Naive thymus-derived CD4-positive, alpha-beta T cell (primary cell): ENCODE measurements around the gene SPINK4. TPM values are rescaled to one million over a fixed set of nuclear protein-coding genes. Genes with fewer than 3 reads are reported as not detected.

Experiments
- ATAC-seq: fragments of 150-1000 bp; cut with Tn5 transposase; 2 replicates; pipeline ENCODE4 v1.10.0; 2021; ENCODE audit warnings: mild to moderate bottlenecking, moderate library complexity
- CTCF ChIA-PET: fragments of 350-600 bp; sonication (Branson Sonifier 250); formaldehyde crosslinking; loops from one replicate; lab custom pipeline; 2021; ENCODE audit warnings: antibody characterized with exemption; lab: Charles Lee
- POLR2A ChIA-PET: fragments of 350-600 bp; sonication (Branson Sonifier 250); formaldehyde crosslinking; loops from one replicate; lab custom pipeline; 2021; ENCODE audit warnings: antibody characterized with exemption, inconsistent platforms; lab: Charles Lee
- DNase-seq, 9 donors: peaks; one replicate each; pipeline versions ENCODE4 v3.0.0 to v3.0.0-alpha.2; 2020 to 2022; ENCODE audit warnings: mixed read lengths in 1 of 9
- H3K27ac ChIP-seq: one replicate; pipeline ENCODE4 v1.7.0; 2013; ENCODE audit warnings: mild to moderate bottlenecking, low read depth, low read length, moderate library complexity
- H3K27me3 ChIP-seq, 2 donors: one replicate each; pipeline ENCODE4 v1.7.0; 2013; ENCODE audit warnings: low read length in 2 of 2, mild to moderate bottlenecking in 2 of 2, moderate library complexity in 2 of 2; ENCODE audit not compliant: control insufficient read depth in 2 of 2, insufficient read depth in 2 of 2
- H3K36me3 ChIP-seq, 3 experiments: 1 replicate in 2 of 3; 2 replicates in 1 of 3; pipeline ENCODE4 v1.7.0; 2013; ENCODE audit warnings: low read length in 3 of 3, mild to moderate bottlenecking in 3 of 3, moderate library complexity in 1 of 3; ENCODE audit not compliant: insufficient read depth in 3 of 3, control insufficient read depth in 2 of 3
- H3K4me1 ChIP-seq, 2 donors: one replicate each; pipeline ENCODE4 v1.7.0; 2013; ENCODE audit warnings: low read length in 2 of 2, mild to moderate bottlenecking in 2 of 2, moderate library complexity in 1 of 2; ENCODE audit not compliant: control insufficient read depth in 2 of 2, insufficient read depth in 2 of 2
- H3K4me3 ChIP-seq: 2 replicates; pipeline ENCODE4 v1.7.0; 2013; ENCODE audit warnings: mild to moderate bottlenecking, low read length
- H3K9me3 ChIP-seq, 3 experiments: 1 replicate in 2 of 3; 2 replicates in 1 of 3; pipeline ENCODE4 v1.7.0; 2013; ENCODE audit warnings: low read length in 3 of 3; ENCODE audit not compliant: control insufficient read depth in 2 of 3
- H3K27ac Mint-ChIP-seq, 9 donors: one replicate each; pipeline ENCODE4 v1.8.0; 2020 to 2022; ENCODE audit warnings: mixed read lengths in 9 of 9, mild to moderate bottlenecking in 8 of 9, moderate library complexity in 5 of 9, inconsistent platforms in 2 of 9
- H3K27me3 Mint-ChIP-seq, 5 donors: one replicate each; pipeline ENCODE4 v1.8.0; 2021 to 2022; ENCODE audit warnings: mixed read lengths in 5 of 5, mild to moderate bottlenecking in 1 of 5
- H3K36me3 Mint-ChIP-seq, 5 donors: one replicate each; pipeline ENCODE4 v1.8.0; 2020 to 2022; ENCODE audit warnings: mixed read lengths in 5 of 5, mild to moderate bottlenecking in 3 of 5, inconsistent platforms in 1 of 5
- H3K4me1 Mint-ChIP-seq, 7 donors: one replicate each; pipeline ENCODE4 v1.8.0; 2020 to 2022; ENCODE audit warnings: mixed read lengths in 7 of 7, mild to moderate bottlenecking in 3 of 7, inconsistent platforms in 1 of 7
- H3K4me3 Mint-ChIP-seq, 10 donors: one replicate each; pipeline ENCODE4 v1.8.0; 2020 to 2022; ENCODE audit warnings: mild to moderate bottlenecking in 10 of 10, mixed read lengths in 10 of 10, moderate library complexity in 6 of 10, inconsistent platforms in 2 of 10
- H3K9me3 Mint-ChIP-seq, 11 donors: one replicate each; pipeline ENCODE4 v1.8.0; 2020 to 2022; ENCODE audit warnings: mixed read lengths in 11 of 11, mild to moderate bottlenecking in 4 of 11, inconsistent platforms in 1 of 11, moderate library complexity in 1 of 11
- intact Hi-C, 2 donors: fragments of 100-400 bp; cut with micrococcal nuclease; formaldehyde crosslinking; loops; one replicate each; pipeline ENCODE4 v1.15.1; 2023
- polyA plus RNA-seq, 2 donors: library from polyadenylated mRNA; unstranded; fragments of 300-500 nt; fragmentation: Illumina TruSeq; gene quantifications; one replicate each; pipeline ENCODE4 v1.2.3, GENCODE V29; 2021
- total RNA-seq, 6 experiments: library from RNA in 5 of 6; stranded (reverse) in 5 of 6; gene quantifications; 1 replicate in 5 of 6; 2 replicates in 1 of 6; pipeline ENCODE4 v1.2.3 and lab custom pipeline; 2021 to 2026

The SPINK4 gene
- total and polyA plus RNA-seq, 7 experiments from 2014 or later, result not detected

GRCh38 chr9:33228606-33229005 lies 11.4 kb upstream of the SPINK4 start:
- Mint-ChIP-seq H3K27me3 (peaks cover 0 to 5% (median 3%) of the 10 kb centered on the region in 5 donors), H3K4me1 (peaks cover 9 to 21% (median 11%) of the 10 kb centered on the region in 7 donors), H3K27ac (no peak overlapping the region), H3K4me3 (no peak overlapping the region), H3K9me3 (peaks cover 0 to 2% (median 0%) of the 10 kb centered on the region in 11 donors), H3K36me3 (peaks cover 0 to 4% (median 0%) of the 10 kb centered on the region in 5 donors)
- CTCF ChIA-PET, result interaction anchor here (1.5 kb wide), 1 partner anchor 147 kb away, joined by 3 read pairs; no protein-coding TSS in a partner anchor
- H3K27ac ChIP-seq, result no peak overlapping the region
- POLR2A ChIA-PET, result interaction anchor here (0.7 kb wide), 1 partner anchor 739 kb away, joined by 4 read pairs; no protein-coding TSS in a partner anchor
- H3K9me3 ChIP-seq, result no peaks in the 10 kb centered on the region
- intact Hi-C loops, result no loop called here
- no peaks in the 10 kb centered on the region for H3K27me3 ChIP-seq
- ATAC-seq, result no peak
- DNase-seq, result no peak
- no peak overlapping the region for H3K4me3 ChIP-seq
- H3K36me3 ChIP-seq, result no peaks in the 10 kb centered on the region
- H3K4me1 ChIP-seq, result peaks cover 0 to 3% of the 10 kb centered on the region in 2 donors

GRCh38 chr9:33229359-33230114 lies 10.4 kb upstream of the SPINK4 start:
- Mint-ChIP-seq H3K4me3 (no peak overlapping the region), H3K4me1 (peaks cover 9 to 21% (median 12%) of the 10 kb centered on the region in 7 donors), H3K36me3 (peaks cover 0 to 4% (median 0%) of the 10 kb centered on the region in 5 donors), H3K9me3 (peaks cover 0 to 2% (median 0%) of the 10 kb centered on the region in 11 donors), H3K27me3 (peaks cover 0 to 5% (median 4%) of the 10 kb centered on the region in 5 donors), H3K27ac (no peak overlapping the region)
- Histone ChIP-seq H3K27ac (no peak overlapping the region), H3K4me3 (no peak overlapping the region), H3K36me3 (no peaks in the 10 kb centered on the region), H3K9me3 (no peaks in the 10 kb centered on the region), H3K4me1 (peaks cover 0 to 3% of the 10 kb centered on the region in 2 donors), H3K27me3 (no peaks in the 10 kb centered on the region)
- POLR2A ChIA-PET, result interaction anchor here (0.7 kb wide), 1 partner anchor 738 kb away, joined by 4 read pairs; no protein-coding TSS in a partner anchor
- ATAC-seq, result no peak
- CTCF ChIA-PET, result interaction anchor here (1.5 kb wide), 1 partner anchor 147 kb away, joined by 3 read pairs; no protein-coding TSS in a partner anchor
- no peak for DNase-seq
- intact Hi-C loops, result no loop called here

GRCh38 chr9:33230756-33231622 lies 9.0 kb upstream of the SPINK4 start:
- Mint-ChIP-seq H3K4me1 (peaks cover under 1 to 10% (median 5%) of the 10 kb centered on the region in 7 donors), H3K4me3 (no peak overlapping the region), H3K9me3 (peaks cover 0 to 2% (median 0%) of the 10 kb centered on the region in 11 donors), H3K36me3 (peaks cover 0 to 4% (median 0%) of the 10 kb centered on the region in 5 donors), H3K27me3 (peaks cover 0 to 10% (median 4%) of the 10 kb centered on the region in 5 donors), H3K27ac (no peak overlapping the region)
- peaks cover 0 to under 1% of the 10 kb centered on the region in 2 donors for H3K4me1 ChIP-seq
- no peak overlapping the region for H3K4me3 ChIP-seq
- no peaks in the 10 kb centered on the region for H3K36me3 ChIP-seq
- H3K27me3 ChIP-seq, result no peaks in the 10 kb centered on the region
- ATAC-seq, result no peak
- no peaks in the 10 kb centered on the region for H3K9me3 ChIP-seq
- ChIA-PET CTCF (no interaction called here), POLR2A (no interaction called here)
- intact Hi-C loops, result no loop called here
- DNase-seq, result no peak
- H3K27ac ChIP-seq, result no peak overlapping the region

GRCh38 chr9:33231623-33231942 lies 8.4 kb upstream of the SPINK4 start:
- Mint-ChIP-seq H3K4me1 (peaks cover 0 to 6% (median 5%) of the 10 kb centered on the region in 7 donors), H3K27ac (no peak overlapping the region), H3K9me3 (peaks cover 0 to 2% (median 0%) of the 10 kb centered on the region in 11 donors), H3K4me3 (no peak overlapping the region), H3K27me3 (peaks cover 0 to 11% (median 4%) of the 10 kb centered on the region in 5 donors), H3K36me3 (peaks cover 0 to 4% (median 0%) of the 10 kb centered on the region in 5 donors)
- H3K9me3 ChIP-seq, result no peaks in the 10 kb centered on the region
- no peaks in the 10 kb centered on the region for H3K27me3 ChIP-seq
- intact Hi-C loops, result no loop called here
- no peaks in the 10 kb centered on the region for H3K36me3 ChIP-seq
- no peak for ATAC-seq
- H3K4me1 ChIP-seq, result no peaks in the 10 kb centered on the region
- ChIA-PET POLR2A (no interaction called here), CTCF (no interaction called here)
- DNase-seq, result no peak
- no peak overlapping the region for H3K27ac ChIP-seq
- no peak overlapping the region for H3K4me3 ChIP-seq

GRCh38 chr9:33232815-33233214 lies 7.2 kb upstream of the SPINK4 start:
- POLR2A ChIA-PET, result no interaction called here

GRCh38 chr9:33233626-33234342 lies 6.2 kb upstream of the SPINK4 start:
- intact Hi-C loops, result no loop called here
- Mint-ChIP-seq H3K27me3 (peaks cover 0 to 11% (median 4%) of the 10 kb centered on the region in 5 donors), H3K27ac (no peak overlapping the region), H3K4me1 (peaks cover 0 to 6% (median 3%) of the 10 kb centered on the region in 7 donors), H3K9me3 (peaks cover 0 to 2% (median 0%) of the 10 kb centered on the region in 11 donors), H3K36me3 (peaks cover 0 to 4% (median 0%) of the 10 kb centered on the region in 5 donors), H3K4me3 (no peak overlapping the region)
- no peaks in the 10 kb centered on the region for H3K36me3 ChIP-seq
- H3K27me3 ChIP-seq, result no peaks in the 10 kb centered on the region
- H3K4me1 ChIP-seq, result no peaks in the 10 kb centered on the region
- H3K27ac ChIP-seq, result no peak overlapping the region
- ATAC-seq, result no peak
- H3K9me3 ChIP-seq, result no peaks in the 10 kb centered on the region
- no peak overlapping the region for H3K4me3 ChIP-seq
- no peak for DNase-seq
- POLR2A ChIA-PET, result no interaction called here
- CTCF ChIA-PET, result no interaction called here

More at GRCh38 chr9:33232815-33233214, 7.2 kb upstream of the SPINK4 start:
- intact Hi-C loops, result no loop called here
- H3K27me3 Mint-ChIP-seq, result peaks cover 0 to 11% (median 4%) of the 10 kb centered on the region in 5 donors
- no peak overlapping the region for H3K4me3 Mint-ChIP-seq
- no peaks in the 10 kb centered on the region for H3K4me1 ChIP-seq
- CTCF ChIA-PET, result no interaction called here
- DNase-seq, result no peak
- no peak overlapping the region for H3K4me3 ChIP-seq
- peaks cover 0 to 6% (median 4%) of the 10 kb centered on the region in 7 donors for H3K4me1 Mint-ChIP-seq
- H3K36me3 ChIP-seq, result no peaks in the 10 kb centered on the region
- H3K9me3 ChIP-seq, result no peaks in the 10 kb centered on the region
- ATAC-seq, result no peak
- no peak overlapping the region for H3K27ac Mint-ChIP-seq
- H3K27ac ChIP-seq, result no peak overlapping the region
- peaks cover 0 to 4% (median 0%) of the 10 kb centered on the region in 5 donors for H3K36me3 Mint-ChIP-seq
- peaks cover 0 to 2% (median 0%) of the 10 kb centered on the region in 11 donors for H3K9me3 Mint-ChIP-seq
- no peaks in the 10 kb centered on the region for H3K27me3 ChIP-seq
